HG03108 (cell line): Measurements from ENCODE around the gene CPA1.
A peak's percentile ranks its signal among the peaks of the same experiment; 100 is the strongest.

Source experiments
- ATAC-seq: cut with Tn5 transposase; IDR thresholded peaks from one replicate; pipeline ENCODE4 v1.9.1; 2021; ENCODE audit warnings: moderate library complexity; ENCODE audit not compliant: unreplicated experiment

The CPA1 gene

DNA sequence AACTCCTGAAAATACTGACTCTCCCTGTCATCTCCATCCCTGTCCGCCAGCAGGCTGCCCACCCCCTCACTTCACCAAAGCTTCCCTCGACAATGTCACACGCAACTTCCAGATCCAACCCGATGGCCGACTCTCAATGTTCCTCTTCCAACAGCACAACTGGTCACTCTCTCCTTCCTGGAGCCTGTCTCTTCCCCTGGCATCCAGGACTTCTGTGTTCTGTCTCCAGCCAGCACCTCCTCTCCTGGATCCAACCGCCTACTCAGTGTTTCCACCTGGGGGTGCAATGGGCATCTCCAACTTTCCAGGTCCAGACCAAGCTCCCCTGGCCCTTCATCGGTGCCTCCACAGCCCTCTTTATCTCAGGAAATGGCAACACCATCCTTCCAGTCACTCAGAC lies 27.1 kb upstream of the CPA1 start:
- no peak for ATAC-seq

DNA sequence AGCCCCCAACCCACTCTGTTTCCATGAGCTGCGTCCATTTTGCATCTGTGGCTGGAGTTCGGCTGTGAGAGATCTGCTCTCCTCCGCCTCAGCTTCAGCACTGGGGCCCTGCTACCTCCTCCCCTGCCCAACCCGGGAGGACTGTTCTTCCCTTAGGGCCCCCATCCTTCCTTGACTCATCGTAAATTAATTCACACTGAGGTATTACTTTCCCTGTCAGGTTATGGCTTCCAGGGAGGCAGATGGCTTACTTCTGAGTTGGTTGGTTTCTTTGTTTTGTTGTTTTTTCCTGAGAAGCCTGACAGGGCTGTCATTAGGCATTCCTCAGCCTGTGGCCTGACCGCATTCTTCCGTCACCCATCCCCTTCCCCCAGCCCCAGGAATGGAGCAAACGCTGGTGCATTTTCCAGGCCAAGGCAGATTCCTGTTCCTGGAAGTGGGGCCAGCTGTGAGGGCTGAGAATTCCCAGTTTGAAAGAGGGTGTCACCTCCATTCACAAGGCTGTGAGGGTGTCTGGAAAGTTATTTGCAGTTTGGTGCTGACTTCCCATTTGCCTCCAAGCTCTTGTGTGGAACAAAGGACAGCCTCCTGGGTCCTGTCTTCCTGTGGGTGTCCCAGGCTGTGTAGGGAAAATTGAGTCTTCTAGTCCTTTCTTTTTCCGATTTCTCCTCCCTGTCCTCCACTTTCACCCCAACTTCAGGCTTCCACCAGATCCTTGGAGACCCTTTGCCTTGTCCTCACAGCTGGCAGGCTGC lies 24.0 kb upstream of the CPA1 start:
- ATAC-seq: no peak

- no peak for ATAC-seq
These were observed 23.2 kb upstream of the CPA1 start for GRCh38 chr7:130356876-130357611.

DNA sequence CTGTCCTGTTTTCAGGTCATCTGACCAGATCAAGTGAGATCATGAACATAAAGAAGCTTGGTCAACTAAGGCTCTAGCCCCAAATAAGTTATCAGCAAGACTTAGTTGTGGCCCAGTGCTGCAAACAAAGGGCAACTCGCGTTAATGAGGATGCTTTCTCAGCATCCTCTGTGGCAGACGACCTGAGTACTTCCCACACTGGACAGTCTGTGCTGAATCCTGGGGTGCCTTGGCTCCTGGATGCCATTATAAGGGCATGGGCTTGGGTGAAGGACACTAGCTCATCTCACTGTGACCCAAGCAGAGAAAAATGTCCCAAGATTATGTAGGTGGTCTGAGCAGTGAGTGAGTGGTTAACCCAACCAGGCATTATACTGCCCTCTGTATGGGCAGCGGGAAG lies 21.8 kb upstream of the CPA1 start:
- ATAC-seq: no peak

DNA sequence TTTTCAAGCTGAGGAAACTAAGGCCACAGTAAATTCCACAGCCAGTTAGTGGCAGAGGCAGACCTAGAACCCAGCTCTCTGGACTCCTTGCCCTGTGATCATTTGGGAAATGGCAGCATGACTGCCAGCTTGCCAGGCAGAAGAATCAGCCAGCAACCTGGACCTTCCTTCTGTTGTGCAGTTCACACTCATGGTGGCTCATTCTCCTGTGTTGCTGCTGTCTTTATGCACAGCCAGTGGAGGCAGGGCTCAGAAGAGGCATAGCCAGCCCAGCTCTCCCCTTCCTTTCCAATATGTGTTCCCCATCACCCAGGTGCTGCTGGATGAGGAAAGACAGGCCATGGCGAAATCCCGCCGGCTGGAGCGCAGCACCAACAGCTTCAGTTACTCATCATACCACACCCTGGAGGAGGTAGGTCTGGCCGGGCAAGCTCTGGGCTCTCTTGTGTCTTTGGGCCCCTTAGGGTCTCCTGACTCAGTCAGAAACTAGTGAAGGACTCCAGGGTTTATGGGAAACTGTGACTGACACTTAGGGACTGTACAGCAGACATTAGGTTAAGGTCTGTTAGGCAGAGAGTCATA lies 20.9 kb upstream of the CPA1 start:
- no peak for ATAC-seq

GRCh38 chr7:130360518-130360917 lies 19.8 kb upstream of the CPA1 start:
- ATAC-seq: no peak

- no peak for ATAC-seq
These were observed 18.6 kb upstream of the CPA1 start for GRCh38 chr7:130361681-130362080.

GRCh38 chr7:130362251-130362816 lies 18.0 kb upstream of the CPA1 start:
- ATAC-seq: no peak

DNA sequence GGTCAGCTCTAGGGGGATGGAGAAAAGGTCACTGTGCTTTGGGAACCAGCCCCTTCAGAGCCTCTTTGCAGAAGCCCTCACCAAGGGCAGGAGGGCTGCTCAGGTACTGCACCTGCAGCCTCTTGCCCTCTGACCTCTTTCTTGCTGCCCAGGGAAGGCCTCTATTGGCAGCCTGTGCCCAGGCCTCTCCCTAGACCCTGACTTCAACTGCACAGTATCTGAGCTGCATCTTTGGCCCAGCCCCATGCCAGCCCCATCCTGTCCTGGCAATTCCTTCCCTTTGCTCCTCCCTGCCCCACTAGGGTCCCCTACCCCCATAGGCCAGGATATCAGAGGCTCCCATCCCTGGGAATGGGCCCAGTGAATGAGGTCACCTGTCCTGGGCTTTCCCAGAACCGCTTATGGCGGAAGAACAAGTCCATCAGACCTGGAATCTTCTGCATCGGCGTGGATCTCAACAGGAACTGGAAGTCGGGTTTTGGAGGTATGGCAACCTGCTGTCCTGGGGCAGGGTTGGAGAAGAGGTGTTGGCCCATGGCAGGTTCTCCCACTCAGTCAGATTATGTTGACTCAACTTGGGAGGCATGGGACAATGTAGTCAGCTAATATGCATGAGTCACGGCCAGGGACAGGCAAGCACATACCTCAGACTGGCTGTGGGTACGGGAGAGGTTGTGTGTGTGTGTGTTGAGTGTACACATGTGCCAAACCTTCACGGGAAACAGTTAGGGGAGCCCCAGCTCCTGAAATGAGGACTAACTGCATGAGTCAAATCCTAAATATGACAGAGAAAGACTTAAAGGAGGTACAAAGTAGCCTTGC lies 17.1 kb upstream of the CPA1 start:
- ATAC-seq: no peak

- ATAC-seq: no peak
These were observed 15.8 kb upstream of the CPA1 start for GRCh38 chr7:130364451-130364850.

- ATAC-seq: no peak
These were observed 15.2 kb upstream of the CPA1 start for GRCh38 chr7:130365088-130365487.

DNA sequence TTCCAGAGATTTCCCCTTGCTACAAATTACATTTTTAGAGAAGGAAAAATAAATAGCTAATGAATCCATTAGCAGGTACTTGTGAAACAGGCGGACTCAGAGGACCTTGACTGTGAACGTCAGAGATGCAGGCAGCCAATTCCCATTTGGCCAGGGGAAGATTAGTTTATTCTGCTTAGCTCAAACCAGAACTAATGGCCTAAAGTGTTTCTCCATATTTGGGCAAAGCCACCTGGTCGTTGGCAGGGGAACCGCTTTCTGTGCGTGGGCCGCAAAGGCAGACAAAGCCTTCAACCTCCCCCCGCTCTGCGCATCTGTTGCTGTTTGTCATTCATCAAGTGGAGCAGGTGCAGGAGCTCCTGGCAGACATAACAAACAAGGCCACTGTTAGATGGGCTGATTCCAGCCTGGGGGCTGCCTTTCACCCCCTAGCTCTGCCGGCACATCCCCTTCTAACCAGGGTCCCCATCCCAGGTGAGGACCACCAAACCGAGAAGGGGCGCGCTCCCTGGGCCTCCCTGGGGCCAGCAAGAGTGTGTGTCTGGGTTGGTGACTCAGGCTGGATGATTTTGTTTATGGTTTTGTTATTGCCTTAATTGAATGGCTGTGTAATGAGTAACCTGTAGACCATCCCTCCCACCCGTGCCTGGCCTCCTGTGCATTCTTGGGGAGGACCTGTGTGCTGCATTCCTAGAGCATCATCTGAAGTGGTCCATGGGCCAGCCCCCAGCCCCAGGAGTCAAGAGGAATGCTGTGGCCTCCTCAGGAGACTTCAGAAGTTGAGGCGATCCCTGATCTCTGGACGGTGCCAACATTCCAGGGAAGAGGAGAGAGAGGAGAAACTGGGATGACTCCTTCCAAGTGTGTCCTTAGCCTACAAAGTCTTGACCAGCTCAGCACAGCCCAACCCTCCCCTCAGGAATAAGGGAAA lies 14.5 kb upstream of the CPA1 start:
- ATAC-seq: peak; percentile 50

GRCh38 chr7:130366564-130366963 lies 13.7 kb upstream of the CPA1 start:
- no peak for ATAC-seq

DNA sequence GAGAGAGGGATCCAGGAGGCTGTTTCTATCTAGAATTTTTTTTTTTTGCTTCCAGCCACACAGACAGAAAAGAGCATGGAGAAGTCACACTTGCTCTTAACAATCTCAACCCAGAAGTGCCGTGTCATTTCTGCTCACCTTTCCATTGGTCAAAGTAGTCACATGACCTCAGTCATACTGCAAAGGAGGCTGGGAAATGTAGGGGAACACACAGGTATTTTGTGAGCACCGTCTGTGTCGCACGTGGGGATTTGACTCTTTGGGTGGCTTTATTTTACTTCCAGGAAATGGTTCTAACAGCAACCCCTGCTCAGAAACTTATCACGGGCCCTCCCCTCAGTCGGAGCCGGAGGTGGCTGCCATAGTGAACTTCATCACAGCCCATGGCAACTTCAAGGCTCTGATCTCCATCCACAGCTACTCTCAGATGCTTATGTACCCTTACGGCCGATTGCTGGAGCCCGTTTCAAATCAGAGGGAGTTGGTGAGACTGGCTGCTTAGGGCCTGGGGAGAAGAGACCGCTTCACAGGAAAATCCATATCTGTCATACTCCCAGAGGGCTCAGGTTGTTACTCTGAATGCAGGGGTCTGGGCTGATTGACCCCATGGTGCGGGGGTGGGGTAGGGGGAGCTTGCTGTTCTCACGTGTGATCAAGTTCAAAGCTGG lies 13.1 kb upstream of the CPA1 start:
- no peak for ATAC-seq

DNA sequence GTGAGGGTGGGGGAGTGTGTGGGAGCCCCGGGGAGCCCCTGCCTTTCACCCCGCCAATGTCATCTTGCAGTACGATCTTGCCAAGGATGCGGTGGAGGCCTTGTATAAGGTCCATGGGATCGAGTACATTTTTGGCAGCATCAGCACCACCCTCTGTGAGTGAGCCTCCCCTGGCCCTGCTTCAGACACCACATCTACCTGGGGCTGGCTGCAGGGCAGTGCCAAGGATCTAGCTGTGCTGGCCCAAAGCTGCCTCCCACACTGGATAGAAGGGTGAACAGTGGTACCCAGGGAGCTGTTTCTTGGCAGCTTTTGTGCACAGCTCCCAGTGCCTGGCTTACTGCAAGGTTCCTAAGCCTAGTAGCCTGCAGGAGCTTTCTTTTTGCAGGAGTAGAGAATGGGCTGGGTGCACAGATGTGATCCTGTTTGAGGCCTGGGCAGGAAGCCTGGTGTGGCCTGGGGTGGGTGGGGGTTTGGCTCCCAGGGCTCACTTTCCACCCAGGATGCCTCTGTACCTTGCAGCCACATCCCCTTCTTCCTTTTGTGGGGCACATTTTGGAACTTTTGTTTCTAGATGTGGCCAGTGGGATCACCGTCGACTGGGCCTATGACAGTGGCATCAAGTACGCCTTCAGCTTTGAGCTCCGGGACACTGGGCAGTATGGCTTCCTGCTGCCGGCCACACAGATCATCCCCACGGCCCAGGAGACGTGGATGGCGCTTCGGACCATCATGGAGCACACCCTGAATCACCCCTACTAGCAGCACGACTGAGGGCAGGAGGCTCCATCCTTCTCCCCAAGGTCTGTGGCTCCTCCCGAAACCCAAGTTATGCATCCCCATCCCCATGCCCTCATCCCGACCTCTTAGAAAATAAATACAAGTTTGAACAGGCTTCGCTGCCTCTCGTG lies 12.2 kb upstream of the CPA1 start:
- no peak for ATAC-seq

- ATAC-seq: no peak
These were observed 11.1 kb upstream of the CPA1 start for GRCh38 chr7:130369110-130369711.

DNA sequence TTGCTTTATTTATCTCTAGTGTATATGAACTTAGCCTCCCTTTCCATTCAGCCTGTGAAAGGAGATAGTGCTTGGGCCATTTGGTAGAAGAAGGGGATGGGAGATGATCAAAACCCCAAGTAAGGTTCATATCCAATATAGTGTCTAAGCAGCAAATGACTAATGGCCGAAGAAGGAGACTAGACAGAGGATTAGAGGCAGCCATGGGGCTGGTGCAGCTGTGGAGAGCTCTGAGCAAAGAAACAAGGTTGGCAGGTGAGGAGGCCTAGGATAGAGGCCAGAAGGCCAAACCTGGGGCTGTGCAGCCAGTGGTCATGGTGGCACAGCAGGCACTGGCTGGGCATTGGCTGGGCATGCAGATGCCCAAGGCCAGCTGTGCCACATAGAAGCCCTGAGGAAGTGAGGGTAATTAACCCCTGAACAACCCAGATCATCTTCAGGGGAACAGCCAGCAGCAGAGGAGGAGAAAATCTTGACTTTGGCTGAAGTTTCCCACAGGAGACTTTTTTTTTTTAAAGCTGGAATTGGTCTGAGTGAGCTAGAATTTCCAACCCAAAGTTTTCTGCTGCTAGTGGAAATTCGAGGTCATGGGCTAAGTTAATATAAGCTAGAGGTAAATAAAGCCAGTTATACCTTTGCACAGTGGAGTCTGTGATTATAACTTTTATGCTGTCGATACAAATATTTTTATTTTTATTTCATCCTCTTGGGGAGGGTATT lies 10.3 kb upstream of the CPA1 start:
- ATAC-seq: no peak
